Liver (tissue), 9 donors: ENCODE data around the gene EVC. TPM values are rescaled to one million over a fixed set of nuclear protein-coding genes. Genes with fewer than 3 reads are reported as not detected.
"Not testable (repeated sequence)": the region's sequence is repeated elsewhere in the genome, so short reads cannot be mapped to it uniquely, and the experiment has no call there.

Source experiments
- DNase-seq: peaks from one replicate; pipeline ENCODE4 v3.0.0-alpha.2; 2017; ENCODE audit warnings: low spot score
- H3K27ac ChIP-seq, 2 donors: one replicate each; pipeline ENCODE4 v1.7.0; 2013; ENCODE audit warnings: inconsistent platforms in 2 of 2, low read length in 2 of 2, control low read depth in 1 of 2, low read depth in 1 of 2, mild to moderate bottlenecking in 1 of 2
- H3K27me3 ChIP-seq, 4 donors: one replicate each; pipeline versions ENCODE4 v1.6.1 to v1.7.0; 2013; ENCODE audit warnings: low read length in 3 of 4, inconsistent platforms in 1 of 4, mild to moderate bottlenecking in 1 of 4, moderate library complexity in 1 of 4; ENCODE audit not compliant: control insufficient read depth in 4 of 4, insufficient read depth in 4 of 4
- H3K36me3 ChIP-seq, 4 donors: one replicate each; pipeline versions ENCODE4 v1.6.1 to v1.7.0; 2013; ENCODE audit warnings: low read length in 3 of 4, mild to moderate bottlenecking in 3 of 4, low read depth in 1 of 4, moderate library complexity in 1 of 4; ENCODE audit not compliant: control insufficient read depth in 4 of 4, insufficient read depth in 3 of 4
- H3K4me1 ChIP-seq, 4 donors: one replicate each; pipeline versions ENCODE4 v1.6.1 to v1.7.0; 2013; ENCODE audit warnings: low read length in 3 of 4, mild to moderate bottlenecking in 3 of 4, moderate library complexity in 1 of 4; ENCODE audit not compliant: control insufficient read depth in 4 of 4, insufficient read depth in 4 of 4
- H3K4me3 ChIP-seq, 3 donors: one replicate each; pipeline versions ENCODE4 v1.6.1 to v1.7.0; 2013; ENCODE audit warnings: low read length in 3 of 3, control low read depth in 1 of 3, low read depth in 1 of 3, mild to moderate bottlenecking in 1 of 3
- H3K9ac ChIP-seq, 2 donors: one replicate each; pipeline ENCODE4 v1.7.0; 2013; ENCODE audit warnings: low read length in 2 of 2, mild to moderate bottlenecking in 2 of 2, moderate library complexity in 2 of 2, control low read depth in 1 of 2, low read depth in 1 of 2
- H3K9me3 ChIP-seq, 4 donors: one replicate each; pipeline versions ENCODE4 v1.6.1 to v1.7.0; 2013; ENCODE audit warnings: low read length in 3 of 4; ENCODE audit not compliant: control insufficient read depth in 4 of 4
- ATF3 ChIP-seq: IDR thresholded peaks from 2 replicates; pipeline ENCODE4 v1.6.1; 2016; ENCODE audit warnings: antibody characterized with exemption
- CTCF ChIP-seq: fragments of 150-350 bp; IDR thresholded peaks from 2 replicates; pipeline ENCODE4 v1.5.1; 2017; ENCODE audit warnings: improper control_type of control experiment, low read depth, low read length; ENCODE audit not compliant: missing input control
- EGR1 ChIP-seq, 2 donors: IDR thresholded peaks; 2 replicates each; pipeline ENCODE4 v1.6.1; 2016 to 2018; ENCODE audit warnings: antibody characterized with exemption in 2 of 2, low read depth in 2 of 2
- FOXA1 ChIP-seq: IDR thresholded peaks from 2 replicates; pipeline ENCODE4 v1.6.1; 2016; ENCODE audit warnings: antibody characterized with exemption
- FOXA2 ChIP-seq: IDR thresholded peaks from 2 replicates; pipeline ENCODE4 v1.6.1; 2016; ENCODE audit warnings: antibody characterized with exemption
- GABPA ChIP-seq, 2 donors: IDR thresholded peaks in 1 of 2; conservative IDR thresholded peaks in 1 of 2; 2 replicates each; pipeline ENCODE4 v1.6.1; 2016; ENCODE audit warnings: antibody characterized with exemption in 2 of 2, mild to moderate bottlenecking in 1 of 2, moderate library complexity in 1 of 2
- HNF4A ChIP-seq, 2 donors: conservative IDR thresholded peaks; 2 replicates each; pipeline ENCODE4 v1.6.1; 2016; ENCODE audit warnings: antibody characterized with exemption in 2 of 2, mild to moderate bottlenecking in 2 of 2
- HNF4G ChIP-seq: IDR thresholded peaks from 2 replicates; pipeline ENCODE4 v1.6.1; 2016; ENCODE audit warnings: antibody characterized with exemption
- JUND ChIP-seq, 2 donors: IDR thresholded peaks; 2 replicates each; pipeline ENCODE4 v1.6.1; 2016; ENCODE audit warnings: antibody characterized with exemption in 2 of 2
- MAX ChIP-seq: IDR thresholded peaks from 2 replicates; pipeline ENCODE4 v1.6.1; 2016; ENCODE audit warnings: antibody characterized with exemption
- NR2F2 ChIP-seq: IDR thresholded peaks from 2 replicates; pipeline ENCODE4 v1.6.1; 2016; ENCODE audit warnings: antibody characterized with exemption
- RAD21 ChIP-seq, 2 donors: IDR thresholded peaks; 2 replicates each; pipeline ENCODE4 v1.6.1; 2016; ENCODE audit warnings: antibody characterized with exemption in 2 of 2, mild to moderate bottlenecking in 2 of 2
- REST ChIP-seq: IDR thresholded peaks from 2 replicates; pipeline ENCODE4 v1.6.1; 2016; ENCODE audit warnings: antibody characterized with exemption, mild to moderate bottlenecking
- RXRA ChIP-seq, 2 donors: IDR thresholded peaks; 2 replicates each; pipeline ENCODE4 v1.6.1; 2017 to 2018; ENCODE audit warnings: antibody characterized with exemption in 2 of 2, mild to moderate bottlenecking in 1 of 2
- SP1 ChIP-seq: IDR thresholded peaks from 2 replicates; pipeline ENCODE4 v1.6.1; 2018; ENCODE audit warnings: antibody characterized with exemption, mild to moderate bottlenecking
- TAF1 ChIP-seq: conservative IDR thresholded peaks from 2 replicates; pipeline ENCODE4 v1.6.1; 2016; ENCODE audit warnings: antibody characterized with exemption, mild to moderate bottlenecking
- YY1 ChIP-seq: IDR thresholded peaks from 2 replicates; pipeline ENCODE4 v1.6.1; 2016; ENCODE audit warnings: antibody characterized with exemption, mild to moderate bottlenecking
- ZBTB33 ChIP-seq: IDR thresholded peaks from 2 replicates; pipeline ENCODE4 v1.6.1; 2016; ENCODE audit warnings: antibody characterized with exemption
- WGBS: extraction: QIAGEN DNeasy Blood & Tissue Kit; methylation state at CpG from one replicate; pipeline ENCODE4 v1.1.7; 2013; 5-methylcytosine and 5-hydroxymethylcytosine counted together
- polyA plus RNA-seq, 2 donors: library from polyadenylated mRNA; stranded (reverse) in 1 of 2; unstranded in 1 of 2; fragments of 200-250 nt in 1 of 2; fragments of >200 nt in 1 of 2; fragmentation: Nextera tagmentation in 1 of 2; extraction: Ambion mirVana in 1 of 2; gene quantifications; one replicate each; pipeline versions ENCODE4 v1.2.1 to v1.2.3, GENCODE V29; 2013 to 2015
- total RNA-seq, 2 donors: library from RNA; depleted of rRNA; stranded (reverse); fragments of >200 nt; gene quantifications; one replicate each; pipeline ENCODE4 v1.2.3, GENCODE V29; 2014
- donor health status: healthy.
- donor health status: healthy.
- donor health status: healthy.
- donor health status: healthy.
- donor health status: healthy.

The EVC gene
- total and polyA plus RNA-seq, 4 donors: 0.76 to 10.9 (median 3.2) TPM

- Histone ChIP-seq H3K27me3 (no peaks in the 10 kb centered on the region), H3K36me3 (peaks cover 0 to 18% (median 4%) of the 10 kb centered on the region in 4 donors), H3K27ac (no peak overlapping the region), H3K9ac (no peak overlapping the region), H3K4me3 (no peak overlapping the region), H3K9me3 (no peaks in the 10 kb centered on the region), H3K4me1 (no peaks in the 10 kb centered on the region)
- TF ChIP-seq GABPA (IDR thresholded peaks at IDR 0.05 in 1 of 2, conservative IDR thresholded peaks at IDR 0.05 in 1 of 2) (no peak), FOXA1 (no peak), SP1 (no peak), MAX (no peak), RXRA (IDR thresholded peaks at IDR 0.05) (no peak), RAD21 (IDR thresholded peaks at IDR 0.05) (no peak), EGR1 (IDR thresholded peaks at IDR 0.05; ENCODE audit: low read depth in 2 of 2) (no peak), TAF1 (no peak), ATF3 (no peak), FOXA2 (no peak), JUND (IDR thresholded peaks at IDR 0.05) (no peak), ZBTB33 (no peak), NR2F2 (no peak), HNF4G (no peak), CTCF (no peak), YY1 (no peak), HNF4A (conservative IDR thresholded peaks at IDR 0.05) (no peak), REST (no peak)
- WGBS: 88% methylated on average over 12 of the region's 12 CpGs
- no peak for DNase-seq
Measured at GRCh38 chr4:5810770-5811430, 99.9 kb downstream of the EVC start.

GRCh38 chr4:5812057-5812456, 101.1 kb downstream of the EVC start:
- H3K36me3 ChIP-seq: peaks cover 0 to 18% (median 4%) of the 10 kb centered on the region in 4 donors
- H3K27ac ChIP-seq, DNase-seq, H3K4me1 ChIP-seq, H3K4me3 ChIP-seq, H3K9ac ChIP-seq, H3K27me3 ChIP-seq, H3K9me3 ChIP-seq: not testable (repeated sequence)
- WGBS: 93% methylated on average over 5 of the region's 5 CpGs
